Activated T-cell treated with anti-CD3 and anti-CD28 coated beads, Interleukin-2, amount 50 U/mL, for 48 hours (primary cell): ENCODE data around the gene CZIB.
"Not testable (repeated sequence)": the region's sequence is repeated elsewhere in the genome, so short reads cannot be mapped to it uniquely, and the experiment has no call there.

Source experiments
- DNase-seq, 2 experiments: peaks; one replicate each; pipeline ENCODE4 v3.0.0-alpha.2; 2020

CZIB gene

GRCh38 chr1:53188099-53188498 lies 32.3 kb downstream of the CZIB start:
- DNase-seq, result no peak

GRCh38 chr1:53187401-53187800 lies 33.0 kb downstream of the CZIB start:
- no peak for DNase-seq

GRCh38 chr1:53186533-53186932 lies 33.9 kb downstream of the CZIB start:
- no peak for DNase-seq

GRCh38 chr1:53185955-53186297 lies 34.5 kb downstream of the CZIB start:
- DNase-seq, result not testable (repeated sequence)

- DNase-seq, result no peak
Observed at GRCh38 chr1:53183095-53183990, 37.1 kb downstream of the CZIB start.

GRCh38 chr1:53182716-53183094 lies 37.7 kb downstream of the CZIB start:
- no peak for DNase-seq

- peak; percentile 88 to 89 for DNase-seq
Observed at GRCh38 chr1:53182111-53182593, 38.3 kb downstream of the CZIB start.

- DNase-seq, result no peak
Observed at GRCh38 chr1:53180951-53181350, 39.5 kb downstream of the CZIB start.

GRCh38 chr1:53180226-53180625 lies 40.2 kb downstream of the CZIB start:
- DNase-seq, result no peak

- DNase-seq, result no peak
Observed at GRCh38 chr1:53176452-53177208, 43.8 kb downstream of the CZIB start.

- no peak for DNase-seq
Observed at GRCh38 chr1:53174971-53175913, 45.2 kb downstream of the CZIB start.

GRCh38 chr1:53172426-53173128 lies 47.9 kb downstream of the CZIB start:
- DNase-seq, result no peak

GRCh38 chr1:53166912-53167311 lies 53.5 kb downstream of the CZIB start:
- DNase-seq, result no peak

- no peak for DNase-seq
Observed at GRCh38 chr1:53166366-53166765, 54.1 kb downstream of the CZIB start.

GRCh38 chr1:53165408-53165961 lies 54.9 kb downstream of the CZIB start:
- no peak for DNase-seq
